ENCODE results near the gene GJE1.

The GJE1 gene

GRCh38 chr6:142132625-142133024, at the start of gene GJE1:
GJE1 (plus strand) TSS chr6:142132925; CDS start chr6:142133159, 234 bp downstream.
- no peak for TF ChIP-seq ARNTL (CRISPR knock-in tag; IDR thresholded peaks at IDR 0.05; ENCODE audit: borderline replicate concordance, low read depth)
- no peak for TF ChIP-seq CSDC2 (CRISPR knock-in tag; IDR thresholded peaks at IDR 0.05)
- TF ChIP-seq PPARA (CRISPR knock-in tag; IDR thresholded peaks at IDR 0.05; ENCODE audit: borderline replicate concordance) = no peak
- no peak for TF ChIP-seq ISL1 (CRISPR knock-in tag; IDR thresholded peaks at IDR 0.05)
- no peak for TF ChIP-seq SNAI2 (CRISPR knock-in tag; IDR thresholded peaks at IDR 0.05)
- TF ChIP-seq TOX (CRISPR knock-in tag; IDR thresholded peaks at IDR 0.05; ENCODE audit: borderline replicate concordance) = no peak
- no peak for TF ChIP-seq BACH2 (CRISPR knock-in tag; IDR thresholded peaks at IDR 0.05; ENCODE audit: borderline replicate concordance)
- TF ChIP-seq TSHZ2 (CRISPR knock-in tag; IDR thresholded peaks at IDR 0.05) = no peak
- TF ChIP-seq PATZ1 (CRISPR knock-in tag; IDR thresholded peaks at IDR 0.05; ENCODE audit: borderline replicate concordance) = no peak
- TF ChIP-seq TCF4 (CRISPR knock-in tag; IDR thresholded peaks at IDR 0.05; ENCODE audit: borderline replicate concordance) = no peak
- no peak for TF ChIP-seq ZFP30 (CRISPR knock-in tag; IDR thresholded peaks at IDR 0.05)
- no peak for TF ChIP-seq CSRNP3 (CRISPR knock-in tag; IDR thresholded peaks at IDR 0.05)
- no peak for TF ChIP-seq ESRRG (CRISPR knock-in tag; IDR thresholded peaks at IDR 0.05)
- TF ChIP-seq ZNF8 (CRISPR knock-in tag; IDR thresholded peaks at IDR 0.05) = no peak
- no peak for TF ChIP-seq RARB (CRISPR knock-in tag; IDR thresholded peaks at IDR 0.05)
- TF ChIP-seq ZFP3 (CRISPR knock-in tag; IDR thresholded peaks at IDR 0.05) = no peak
- TF ChIP-seq POU6F1 (CRISPR knock-in tag; IDR thresholded peaks at IDR 0.05; ENCODE audit: borderline replicate concordance, low read depth) = no peak
- TF ChIP-seq CREB5 (CRISPR knock-in tag; IDR thresholded peaks at IDR 0.05; ENCODE audit: low read depth) = no peak
- no peak for TF ChIP-seq ZNF565 (CRISPR knock-in tag; conservative IDR thresholded peaks at IDR 0.05; ENCODE audit: low read depth)
- no peak for TF ChIP-seq GLIS3 (CRISPR knock-in tag; IDR thresholded peaks at IDR 0.05)
- no peak for ATAC-seq

- ATAC-seq = no peak
- no peak for TF ChIP-seq GLIS3 (CRISPR knock-in tag; IDR thresholded peaks at IDR 0.05)
- no peak for TF ChIP-seq ARNTL (CRISPR knock-in tag; IDR thresholded peaks at IDR 0.05; ENCODE audit: borderline replicate concordance, low read depth)
- no peak for TF ChIP-seq TSHZ2 (CRISPR knock-in tag; IDR thresholded peaks at IDR 0.05)
- no peak for TF ChIP-seq ZNF70 (CRISPR knock-in tag; IDR thresholded peaks at IDR 0.05)
Measured at GRCh38 chr6:142087950-142088857, 44.5 kb upstream of the GJE1 start.
